Hindlimb muscle (tissue), 1 donor: Measurements from ENCODE around the gene ERO1B. TPM values are rescaled to one million over a fixed set of nuclear protein-coding genes. Genes with fewer than 3 reads are reported as not detected.

Experiments
- DNase-seq: peaks from one replicate; pipeline ENCODE4 v3.0.0-alpha.2; 2013
- polyA plus RNA-seq: library from polyadenylated mRNA; unstranded; fragments of 120-200 nt; gene quantifications from one replicate; pipeline ENCODE4 v1.2.1, GENCODE V29; 2013; ENCODE audit not compliant: insufficient read length

ERO1B gene
- polyA plus RNA-seq, 1 donor, result 2.6 TPM

GRCh38 chr1:236179634-236180033 lies 102.1 kb downstream of the ERO1B start:
- no peak for DNase-seq

- no peak for DNase-seq
Measured at GRCh38 chr1:236176337-236177336, 105.1 kb downstream of the ERO1B start.

- no peak for DNase-seq
Measured at GRCh38 chr1:236175642-236176336, 106.0 kb downstream of the ERO1B start.

- DNase-seq, result no peak
Measured at GRCh38 chr1:236173174-236173767, 108.5 kb downstream of the ERO1B start.

- no peak for DNase-seq
Measured at GRCh38 chr1:236172041-236172579, 109.6 kb downstream of the ERO1B start.

GRCh38 chr1:236168716-236169429 lies 112.9 kb downstream of the ERO1B start:
- no peak for DNase-seq

- no peak for DNase-seq
Measured at GRCh38 chr1:236167578-236167977, 114.2 kb downstream of the ERO1B start.

- no peak for DNase-seq
Measured at GRCh38 chr1:236167154-236167553, 114.6 kb downstream of the ERO1B start.

- no peak for DNase-seq
Measured at GRCh38 chr1:236166041-236166440, 115.7 kb downstream of the ERO1B start.

Other genes with a start within 250 kb of the ERO1B start
- gene NID1, start 216.9 kb downstream of the ERO1B start, polyA plus RNA-seq, result 239 TPM
- 5.8 TPM for gene GPR137B, start 139.4 kb downstream of the ERO1B start, polyA plus RNA-seq
- gene EDARADD, start 112.3 kb upstream of the ERO1B start, polyA plus RNA-seq, result 0.19 TPM
- gene LGALS8, start 242.0 kb upstream of the ERO1B start, polyA plus RNA-seq, result 28.0 TPM